Osteoblast (primary cell): Measurements from ENCODE around the gene ILKAP. TPM values are rescaled to one million over a fixed set of nuclear protein-coding genes. Genes with fewer than 3 reads are reported as not detected.
A peak's percentile ranks its signal among the peaks of the same experiment; 100 is the strongest.

Experiments
- DNase-seq: peaks from one replicate; pipeline ENCODE4 v3.0.0; 2011; ENCODE audit warnings: low spot score, mixed read lengths; ENCODE audit not compliant: insufficient read length; ENCODE audit errors: missing footprints
- H2AFZ ChIP-seq: 2 replicates; pipeline ENCODE4 v1.6.0; 2011; ENCODE audit warnings: mild to moderate bottlenecking, low read length
- H3K27ac ChIP-seq: 2 replicates; pipeline ENCODE4 v1.5.1; 2011; ENCODE audit warnings: mild to moderate bottlenecking, low read depth, low read length, moderate library complexity
- H3K27me3 ChIP-seq: 2 replicates; pipeline ENCODE4 v1.6.0; 2012; ENCODE audit warnings: mild to moderate bottlenecking, control low read depth, inconsistent platforms, low read length, moderate library complexity; ENCODE audit not compliant: insufficient read depth
- H3K36me3 ChIP-seq: 2 replicates; pipeline ENCODE4 v1.5.1; 2011; ENCODE audit warnings: mild to moderate bottlenecking, low read length, control low read depth, moderate library complexity; ENCODE audit not compliant: insufficient read depth
- H3K4me1 ChIP-seq: 2 replicates; pipeline ENCODE4 v1.5.1; 2011; ENCODE audit warnings: mild to moderate bottlenecking, low read length, control low read depth, moderate library complexity; ENCODE audit not compliant: insufficient read depth
- H3K4me2 ChIP-seq: 2 replicates; pipeline ENCODE4 v1.6.0; 2011; ENCODE audit warnings: mild to moderate bottlenecking, low read length; ENCODE audit not compliant: insufficient read depth
- H3K4me3 ChIP-seq: fragments of 200-600 bp; sonication (generic); 3 replicates; pipeline ENCODE4 v1.5.1; 2012; ENCODE audit warnings: mild to moderate bottlenecking, low read length, inconsistent platforms; ENCODE audit not compliant: insufficient read depth
- H3K79me2 ChIP-seq: 2 replicates; pipeline ENCODE4 v1.6.0; 2012; ENCODE audit warnings: mild to moderate bottlenecking, low read length, control low read depth, inconsistent platforms; ENCODE audit not compliant: insufficient read depth
- H3K9me3 ChIP-seq: 2 replicates; pipeline ENCODE4 v1.5.1; 2011; ENCODE audit warnings: low read depth, low read length, control low read depth
- H4K20me1 ChIP-seq: 2 replicates; pipeline ENCODE4 v1.6.0; 2012; ENCODE audit warnings: mild to moderate bottlenecking, low read length, control low read depth; ENCODE audit not compliant: insufficient read depth
- total RNA-seq: library from RNA; depleted of rRNA; stranded (reverse); fragments of >200 nt; gene quantifications from 2 replicates; pipeline ENCODE4 v1.2.3, GENCODE V29; 2012
- TF ChIP-seq, protein P1 (sequence below): IDR thresholded peaks from 2 replicates; pipeline ENCODE4 v1.5.1; 2011; ENCODE audit warnings: mild to moderate bottlenecking, low read depth, low read length, moderate library complexity; ENCODE audit errors: extremely low read depth

The ILKAP gene
- total RNA-seq, 1 donor, result 24.2 TPM

DNA sequence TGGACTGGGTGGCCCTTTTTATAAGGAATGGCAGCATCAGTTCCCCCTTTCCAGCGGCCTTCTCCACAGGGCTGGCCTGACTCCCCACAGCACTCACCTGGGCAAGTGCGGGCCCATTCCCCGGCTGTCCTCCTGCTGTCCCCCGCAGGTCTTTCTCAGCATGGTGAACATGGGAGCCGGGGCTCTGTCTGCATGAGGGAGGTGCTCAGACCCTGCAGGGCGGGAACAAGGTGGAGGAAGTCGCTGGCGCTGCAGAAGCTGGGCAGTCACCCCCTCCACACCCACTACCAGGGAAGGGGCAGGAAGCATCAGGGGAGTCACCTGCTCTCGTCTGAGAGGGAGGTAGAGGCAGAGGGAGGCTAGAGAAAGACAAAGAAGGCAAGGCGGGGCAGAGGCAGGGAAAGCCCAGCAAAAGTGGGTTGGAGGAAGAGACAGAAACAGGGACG lies 24.1 kb upstream of the ILKAP start:
- no peak for DNase-seq
- H3K4me3 ChIP-seq, result no peak overlapping the region
- no peaks in the 10 kb centered on the region for H3K79me2 ChIP-seq
- no peaks in the 10 kb centered on the region for H3K9me3 ChIP-seq
- no peaks in the 10 kb centered on the region for H3K36me3 ChIP-seq
- no peaks in the 10 kb centered on the region for H4K20me1 ChIP-seq
- no peak overlapping the region for H3K27ac ChIP-seq
- no peak overlapping the region for H3K4me2 ChIP-seq
- peaks cover 39% of the 10 kb centered on the region for H3K27me3 ChIP-seq
- TF ChIP-seq, protein P1, sequence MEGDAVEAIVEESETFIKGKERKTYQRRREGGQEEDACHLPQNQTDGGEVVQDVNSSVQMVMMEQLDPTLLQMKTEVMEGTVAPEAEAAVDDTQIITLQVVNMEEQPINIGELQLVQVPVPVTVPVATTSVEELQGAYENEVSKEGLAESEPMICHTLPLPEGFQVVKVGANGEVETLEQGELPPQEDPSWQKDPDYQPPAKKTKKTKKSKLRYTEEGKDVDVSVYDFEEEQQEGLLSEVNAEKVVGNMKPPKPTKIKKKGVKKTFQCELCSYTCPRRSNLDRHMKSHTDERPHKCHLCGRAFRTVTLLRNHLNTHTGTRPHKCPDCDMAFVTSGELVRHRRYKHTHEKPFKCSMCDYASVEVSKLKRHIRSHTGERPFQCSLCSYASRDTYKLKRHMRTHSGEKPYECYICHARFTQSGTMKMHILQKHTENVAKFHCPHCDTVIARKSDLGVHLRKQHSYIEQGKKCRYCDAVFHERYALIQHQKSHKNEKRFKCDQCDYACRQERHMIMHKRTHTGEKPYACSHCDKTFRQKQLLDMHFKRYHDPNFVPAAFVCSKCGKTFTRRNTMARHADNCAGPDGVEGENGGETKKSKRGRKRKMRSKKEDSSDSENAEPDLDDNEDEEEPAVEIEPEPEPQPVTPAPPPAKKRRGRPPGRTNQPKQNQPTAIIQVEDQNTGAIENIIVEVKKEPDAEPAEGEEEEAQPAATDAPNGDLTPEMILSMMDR, result no peak
- H2AFZ ChIP-seq, result no peak overlapping the region
- peaks cover 4% of the 10 kb centered on the region for H3K4me1 ChIP-seq

DNA sequence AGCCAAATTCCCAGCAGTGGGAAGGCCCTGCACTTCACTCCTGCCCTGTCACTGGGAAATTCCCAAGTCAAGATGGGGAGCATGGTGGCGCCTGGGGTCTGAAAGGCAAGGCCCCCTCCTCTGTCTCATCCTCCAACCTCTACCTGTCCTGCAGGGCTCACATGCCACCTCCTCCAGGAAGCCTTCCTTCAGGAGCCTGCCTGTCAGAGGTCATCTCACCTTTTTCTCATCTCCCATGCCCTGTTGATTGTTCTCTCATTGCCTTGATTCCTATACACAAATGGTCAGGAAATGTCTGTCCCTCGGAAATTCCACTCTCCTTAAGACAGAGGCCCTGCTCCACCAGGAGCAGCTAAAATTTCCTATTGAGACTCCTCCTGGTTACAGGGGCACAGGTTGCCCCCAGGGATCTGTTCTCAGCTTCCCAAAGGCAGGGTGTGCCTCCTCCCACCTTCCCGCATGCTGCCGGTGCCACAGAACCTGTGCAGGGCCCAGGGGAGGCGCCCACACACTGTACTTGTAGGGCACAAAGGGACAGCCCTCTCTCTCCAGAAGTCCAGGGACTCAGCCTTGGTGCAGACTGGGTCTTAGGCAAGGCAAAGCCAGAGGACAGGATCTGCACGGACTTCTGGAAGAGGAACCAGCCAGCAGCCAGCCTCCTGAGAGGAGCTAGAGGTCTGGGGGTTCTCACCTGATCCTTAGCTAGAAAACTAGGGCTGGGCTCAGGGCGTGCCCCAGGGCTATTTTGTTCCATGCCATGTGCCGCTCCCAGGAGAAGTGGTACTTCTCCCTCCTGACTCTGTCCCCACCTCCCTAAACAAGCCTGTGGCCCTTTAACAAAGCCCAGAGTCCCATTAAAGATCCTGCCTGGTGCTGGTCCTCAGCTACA lies 23.4 kb upstream of the ILKAP start:
- H3K79me2 ChIP-seq, result no peaks in the 10 kb centered on the region
- peaks cover 33% of the 10 kb centered on the region for H3K27me3 ChIP-seq
- H3K27ac ChIP-seq, result no peak overlapping the region
- TF ChIP-seq, protein P1, result no peak
- no peaks in the 10 kb centered on the region for H3K36me3 ChIP-seq
- no peak overlapping the region for H3K4me3 ChIP-seq
- H3K4me1 ChIP-seq, result peaks cover 4% of the 10 kb centered on the region
- H4K20me1 ChIP-seq, result no peaks in the 10 kb centered on the region
- no peak overlapping the region for H2AFZ ChIP-seq
- DNase-seq, result peak; percentile 79
- H3K4me2 ChIP-seq, result no peak overlapping the region
- no peaks in the 10 kb centered on the region for H3K9me3 ChIP-seq

DNA sequence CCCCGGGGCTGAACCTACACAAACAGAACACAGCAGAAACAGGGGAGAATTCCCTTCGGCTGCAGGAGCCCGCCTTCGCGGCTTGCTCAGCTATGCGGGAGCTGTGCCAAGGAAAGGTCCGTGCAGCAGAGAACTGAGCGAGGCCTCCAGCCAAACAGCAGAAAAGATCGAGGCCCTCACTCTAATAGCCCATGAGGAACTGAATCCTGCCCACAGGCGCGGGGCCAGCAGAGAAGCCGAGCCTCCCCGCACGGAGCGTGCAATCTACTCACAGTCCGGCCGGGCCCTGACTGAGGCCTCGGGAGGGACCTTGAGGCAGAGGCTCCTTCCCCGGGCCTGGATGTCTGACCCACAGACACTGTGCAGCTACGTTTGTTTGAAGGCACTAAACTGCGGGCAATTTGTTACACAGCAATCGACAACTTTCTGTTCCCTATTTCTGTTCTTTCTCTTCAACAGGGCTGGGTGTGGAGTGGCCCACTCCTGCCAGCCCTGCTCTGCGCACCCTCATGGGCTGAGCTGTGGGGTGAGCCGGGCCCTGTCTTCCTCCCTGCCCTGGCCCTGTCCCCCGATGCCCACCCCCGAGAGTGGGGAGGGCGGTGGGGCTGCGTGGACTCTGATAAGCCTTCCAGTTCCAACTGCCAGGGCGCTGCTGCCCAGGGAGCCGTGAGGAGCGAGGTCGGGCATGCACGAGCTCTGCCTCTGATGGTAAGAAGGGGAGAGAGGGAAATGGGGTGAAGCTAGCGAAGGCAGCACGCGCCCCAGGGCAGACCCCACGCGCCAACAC lies 22.6 kb upstream of the ILKAP start:
- H3K9me3 ChIP-seq, result no peaks in the 10 kb centered on the region
- no peaks in the 10 kb centered on the region for H3K79me2 ChIP-seq
- no peak overlapping the region for H2AFZ ChIP-seq
- no peak overlapping the region for H3K4me3 ChIP-seq
- no peak overlapping the region for H3K4me2 ChIP-seq
- H3K27ac ChIP-seq, result no peak overlapping the region
- TF ChIP-seq, protein P1, result no peak
- H3K36me3 ChIP-seq, result no peaks in the 10 kb centered on the region
- H3K27me3 ChIP-seq, result peaks cover 25% of the 10 kb centered on the region
- no peaks in the 10 kb centered on the region for H4K20me1 ChIP-seq
- peaks cover 4% of the 10 kb centered on the region for H3K4me1 ChIP-seq
- DNase-seq, result peak; percentile 87

GRCh38 chr2:238225121-238225520 lies 21.6 kb upstream of the ILKAP start:
- Histone ChIP-seq H3K4me3 (no peak overlapping the region), H3K36me3 (no peaks in the 10 kb centered on the region), H3K79me2 (no peaks in the 10 kb centered on the region), H4K20me1 (no peaks in the 10 kb centered on the region), H3K9me3 (no peaks in the 10 kb centered on the region), H3K4me2 (no peak overlapping the region), H2AFZ (no peak overlapping the region), H3K27ac (no peak overlapping the region), H3K27me3 (peaks cover 16% of the 10 kb centered on the region), H3K4me1 (peaks cover 2% of the 10 kb centered on the region)
- no peak for DNase-seq
- TF ChIP-seq, protein P1, result no peak
